Stimulated activated naive CD8-positive, alpha-beta T cell treated with anti-CD3 and anti-CD28 coated beads, Interleukin-15, Interleukin-2, amounts not matched to agents 100 ng/mL and 50 ng/mL, for 24 hours (primary cell): ENCODE results near the gene GAGE12J.
A peak's percentile ranks its signal among the peaks of the same experiment; 100 is the strongest.
"Not testable (repeated sequence)": the region's sequence is repeated elsewhere in the genome, so short reads cannot be mapped to it uniquely, and the experiment has no call there.

Experiments
- H3K27ac Mint-ChIP-seq: one replicate; pipeline ENCODE4 v1.8.0; 2021; ENCODE audit warnings: mild to moderate bottlenecking, mixed read lengths
- H3K27me3 Mint-ChIP-seq: one replicate; pipeline ENCODE4 v1.8.0; 2021; ENCODE audit warnings: mixed read lengths
- H3K36me3 Mint-ChIP-seq: one replicate; pipeline ENCODE4 v1.8.0; 2021; ENCODE audit warnings: low read depth, mixed read lengths
- H3K4me1 Mint-ChIP-seq: one replicate; pipeline ENCODE4 v1.8.0; 2021; ENCODE audit warnings: low read depth, mixed read lengths
- H3K4me3 Mint-ChIP-seq: one replicate; pipeline ENCODE4 v1.8.0; 2021; ENCODE audit warnings: mild to moderate bottlenecking, mixed read lengths
- H3K9me3 Mint-ChIP-seq: one replicate; pipeline ENCODE4 v1.8.0; 2021; ENCODE audit warnings: mixed read lengths

The GAGE12J gene

GRCh38 chrX:49292400-49293362 is 29.2 kb upstream of the GAGE12J start:
- Mint-ChIP-seq H3K4me1 (peaks cover 16% of the 10 kb centered on the region), H3K9me3 (no peaks in the 10 kb centered on the region), H3K4me3 (no peak overlapping the region), H3K27me3 (no peaks in the 10 kb centered on the region), H3K27ac (no peak overlapping the region), H3K36me3 (no peaks in the 10 kb centered on the region)

DNA sequence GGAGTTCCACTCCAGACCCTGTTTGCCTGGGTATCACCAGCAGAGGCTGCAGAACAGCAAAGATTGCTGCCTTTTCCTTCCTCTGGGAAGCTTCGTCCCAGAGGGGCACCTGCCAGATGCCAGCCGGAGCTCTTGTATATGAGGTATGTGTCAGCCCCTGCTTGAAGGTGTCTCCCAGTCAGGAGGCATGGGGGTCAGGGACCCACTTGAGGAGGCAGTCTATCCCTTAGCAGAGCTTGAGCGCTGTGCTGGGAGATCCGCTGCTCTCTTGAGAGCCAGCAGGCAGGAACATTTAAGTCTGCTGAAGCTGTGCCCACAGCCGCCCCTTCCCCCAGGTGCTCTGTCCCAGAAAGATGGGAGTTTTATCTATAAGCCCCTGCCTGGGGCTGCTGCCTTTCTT is 22.5 kb upstream of the GAGE12J start:
- not testable (repeated sequence) for H3K4me1 Mint-ChIP-seq, H3K36me3 Mint-ChIP-seq, H3K27me3 Mint-ChIP-seq, H3K9me3 Mint-ChIP-seq, H3K4me3 Mint-ChIP-seq, H3K27ac Mint-ChIP-seq

DNA sequence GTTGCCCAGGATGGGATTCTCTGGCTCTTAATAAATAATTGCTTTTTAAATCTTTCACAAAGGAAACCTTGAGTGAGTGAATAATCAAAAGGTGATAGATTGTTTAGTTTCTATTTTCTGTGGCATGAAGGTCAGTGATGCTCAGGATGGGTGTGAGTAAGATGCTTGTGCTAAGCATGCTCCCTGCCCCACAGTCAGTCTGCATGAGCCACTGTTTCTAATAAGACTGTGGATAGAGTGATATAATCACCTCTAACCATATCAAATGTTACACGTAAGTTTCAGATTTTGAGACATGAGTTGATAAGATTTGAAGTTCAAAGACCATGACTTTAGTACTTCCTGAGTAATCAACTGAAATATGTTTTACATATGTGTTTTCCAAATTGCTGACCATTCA is 21.1 kb upstream of the GAGE12J start:
- no peak overlapping the region for H3K4me3 Mint-ChIP-seq
- no peaks in the 10 kb centered on the region for H3K36me3 Mint-ChIP-seq
- H3K27me3 Mint-ChIP-seq, result no peaks in the 10 kb centered on the region
- no peaks in the 10 kb centered on the region for H3K4me1 Mint-ChIP-seq
- H3K27ac Mint-ChIP-seq, result no peak overlapping the region
- no peaks in the 10 kb centered on the region for H3K9me3 Mint-ChIP-seq

DNA sequence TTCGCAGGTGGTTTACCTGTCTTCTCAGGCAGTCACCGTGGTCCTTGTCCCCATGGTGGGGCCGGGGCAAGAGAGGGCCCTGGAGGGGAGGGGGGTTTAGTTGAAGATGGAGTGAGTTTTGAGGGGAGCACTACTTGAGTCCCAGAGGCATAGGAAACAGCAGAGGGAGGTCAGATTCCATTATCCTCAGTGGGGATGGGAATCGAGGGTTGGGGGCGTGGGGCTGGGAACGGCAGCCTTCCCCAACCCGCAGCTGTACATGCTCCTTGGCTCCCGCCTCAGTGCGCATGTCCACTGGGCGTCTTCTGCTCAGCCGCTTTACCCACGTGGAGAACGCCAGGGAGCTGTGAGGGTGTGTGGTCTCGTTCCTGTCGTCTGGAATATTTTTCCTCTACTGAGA is 18.5 kb upstream of the GAGE12J start, which contains the start of gene GAGE10:
Gene GAGE10 (plus strand): TSS at position 301 of the 400 bp plus-strand sequence. CDS start 1,214 bp downstream, outside the sequence.
- no peak within 1 kb of the TSS for H3K27ac Mint-ChIP-seq
- no peaks in the 10 kb centered on the region for H3K27me3 Mint-ChIP-seq
- no peak within 1 kb of the TSS for H3K4me3 Mint-ChIP-seq
- H3K36me3 Mint-ChIP-seq, result no peaks in the 10 kb centered on the region
- no peaks in the 10 kb centered on the region for H3K9me3 Mint-ChIP-seq
- no peaks in the 10 kb centered on the region for H3K4me1 Mint-ChIP-seq

- not testable (repeated sequence) for H3K36me3 Mint-ChIP-seq, H3K9me3 Mint-ChIP-seq, H3K27ac Mint-ChIP-seq, H3K27me3 Mint-ChIP-seq, H3K4me3 Mint-ChIP-seq
- H3K4me1 Mint-ChIP-seq, result peaks cover 20% of the 10 kb centered on the region
These were observed 14.1 kb upstream of the GAGE12J start for GRCh38 chrX:49307775-49308174.

DNA sequence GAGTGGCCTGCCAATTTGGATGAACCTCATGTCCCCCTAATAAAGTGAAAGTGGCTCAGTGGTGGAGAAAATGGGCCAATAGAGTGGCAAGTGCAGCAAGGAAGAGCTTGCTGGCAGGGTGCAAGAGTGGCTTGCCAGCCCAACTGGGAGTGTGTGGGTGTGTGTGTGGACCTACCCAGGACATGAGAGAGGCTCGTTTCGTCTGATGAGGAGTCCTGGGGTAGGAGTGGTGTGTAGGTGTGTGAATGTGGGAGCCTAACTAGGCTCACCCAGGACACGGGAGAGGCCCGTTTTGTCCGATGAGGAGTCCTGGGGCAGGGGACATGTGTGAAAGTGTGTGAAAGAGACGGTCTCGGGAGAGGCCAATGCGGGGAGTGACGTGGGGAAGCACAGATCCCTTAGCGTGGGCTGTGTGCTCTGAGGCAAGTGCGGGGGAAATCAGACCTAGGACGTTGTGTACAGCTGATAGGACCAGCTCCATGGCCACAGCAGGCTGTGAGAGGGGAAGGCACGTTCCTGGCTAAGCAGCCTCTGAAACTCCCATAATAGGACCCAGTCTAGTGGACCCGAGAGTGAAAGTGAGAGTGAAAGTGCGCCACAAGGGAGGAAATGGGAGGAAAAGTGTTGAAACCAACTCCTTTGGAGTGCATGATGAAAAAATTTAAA is 13.1 kb upstream of the GAGE12J start:
- Mint-ChIP-seq H3K36me3 (no peaks in the 10 kb centered on the region), H3K27me3 (no peaks in the 10 kb centered on the region), H3K4me1 (peaks cover 20% of the 10 kb centered on the region)

GRCh38 chrX:49309401-49309981 is 12.3 kb upstream of the GAGE12J start:
- Mint-ChIP-seq H3K4me1 (peaks cover 20% of the 10 kb centered on the region), H3K27me3 (no peaks in the 10 kb centered on the region), H3K27ac (peak overlapping the region; percentile 95), H3K9me3 (no peaks in the 10 kb centered on the region), H3K4me3 (peak overlapping the region; percentile 75), H3K36me3 (no peaks in the 10 kb centered on the region)

More for the DNA sequence above, 13.1 kb upstream of the GAGE12J start:
- Mint-ChIP-seq H3K4me3 (peak overlapping the region; percentile 75), H3K27ac (peak overlapping the region; percentile 95), H3K9me3 (no peaks in the 10 kb centered on the region)

DNA sequence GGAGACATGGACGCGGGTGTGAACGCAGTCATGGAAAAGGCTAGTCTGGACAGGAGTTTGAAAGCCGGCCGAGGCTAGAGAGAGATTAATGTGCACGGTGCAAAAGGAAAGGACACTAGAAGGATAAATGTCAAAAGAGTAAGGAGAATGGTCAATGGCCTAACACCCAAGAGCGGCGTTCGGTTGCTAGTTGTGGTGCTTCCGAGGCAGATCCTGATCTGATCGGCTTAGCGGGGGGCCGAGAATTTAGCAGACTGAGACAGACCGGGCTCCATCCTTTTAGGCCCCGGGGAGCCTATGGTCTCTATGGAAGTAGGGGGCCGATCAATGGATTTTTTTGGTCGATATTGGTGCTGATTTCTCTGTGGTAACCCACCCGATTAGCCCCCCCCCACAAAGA is 11.5 kb upstream of the GAGE12J start:
- Mint-ChIP-seq H3K36me3 (no peaks in the 10 kb centered on the region), H3K27ac (no peak overlapping the region), H3K4me3 (no peak overlapping the region), H3K9me3 (no peaks in the 10 kb centered on the region), H3K4me1 (peaks cover 20% of the 10 kb centered on the region), H3K27me3 (no peaks in the 10 kb centered on the region)

DNA sequence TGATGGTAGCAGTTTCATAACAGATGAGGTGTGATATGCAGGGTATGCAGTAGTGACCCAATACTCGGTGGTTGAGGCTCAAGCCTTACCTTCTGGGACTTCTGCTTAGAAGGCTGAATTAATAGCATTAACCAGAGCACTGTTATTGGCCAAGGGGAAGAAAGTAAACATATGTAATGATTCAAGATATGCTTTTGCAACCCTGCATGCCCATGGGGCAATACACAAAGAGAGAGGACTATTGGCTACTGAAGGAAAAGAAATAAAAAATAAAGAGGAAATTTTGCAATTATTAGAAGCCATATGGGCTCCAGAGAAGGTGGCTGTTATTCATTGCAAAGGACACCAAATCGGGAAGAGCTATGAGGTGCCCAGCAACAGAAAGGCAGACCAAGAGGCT is 9.7 kb upstream of the GAGE12J start:
- Mint-ChIP-seq H3K4me3 (no peak overlapping the region), H3K9me3 (no peaks in the 10 kb centered on the region), H3K27ac (no peak overlapping the region), H3K36me3 (no peaks in the 10 kb centered on the region), H3K27me3 (no peaks in the 10 kb centered on the region), H3K4me1 (peaks cover 20% of the 10 kb centered on the region)

DNA sequence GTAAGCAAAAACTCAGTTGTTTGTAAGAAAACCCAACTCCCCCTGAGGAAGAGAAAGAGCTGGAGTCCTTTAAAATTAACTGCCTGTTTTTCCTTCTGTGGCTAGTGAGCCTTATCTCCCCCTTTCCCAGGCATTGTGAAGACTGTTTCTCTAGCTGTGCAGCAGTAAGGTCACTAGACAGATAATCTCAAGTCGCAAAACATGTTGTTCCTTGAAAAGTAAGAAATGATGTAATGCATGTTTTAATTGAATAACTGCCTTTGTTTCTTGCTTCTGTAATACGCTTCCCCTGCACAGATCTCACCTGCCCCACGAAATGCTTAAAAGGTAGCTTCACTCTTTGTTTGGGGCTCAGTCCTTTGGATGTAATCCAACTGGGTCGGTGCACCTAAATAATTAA is 5.8 kb upstream of the GAGE12J start:
- Mint-ChIP-seq H3K27me3 (no peaks in the 10 kb centered on the region), H3K4me1 (no peaks in the 10 kb centered on the region), H3K9me3 (no peaks in the 10 kb centered on the region), H3K27ac (no peak overlapping the region), H3K4me3 (no peak overlapping the region), H3K36me3 (no peaks in the 10 kb centered on the region)

DNA sequence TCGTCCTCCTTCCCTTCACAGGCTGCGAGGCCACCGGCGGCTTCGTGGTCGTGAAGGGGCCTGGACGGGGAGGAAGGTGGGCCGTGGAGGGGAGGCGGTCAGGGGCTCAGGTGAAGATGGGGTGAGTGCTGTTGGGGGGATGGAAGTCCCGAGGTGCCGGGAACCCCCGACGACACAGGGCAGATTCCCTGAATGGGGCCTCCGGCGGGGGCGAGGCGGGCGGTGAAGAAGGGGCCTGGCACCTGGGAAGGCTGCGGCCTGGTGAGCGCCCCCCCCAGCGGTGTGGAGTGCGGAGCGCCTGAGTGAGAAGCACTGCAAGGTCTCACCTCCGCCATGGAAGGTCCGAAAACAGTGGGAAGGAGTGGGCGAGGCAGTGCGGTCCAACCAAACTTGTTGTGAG is 429 bp downstream of the GAGE12J start:
- H3K27ac Mint-ChIP-seq, H3K36me3 Mint-ChIP-seq, H3K9me3 Mint-ChIP-seq, H3K27me3 Mint-ChIP-seq, H3K4me3 Mint-ChIP-seq, H3K4me1 Mint-ChIP-seq: not testable (repeated sequence)

- H3K27me3 Mint-ChIP-seq, H3K4me3 Mint-ChIP-seq, H3K9me3 Mint-ChIP-seq, H3K36me3 Mint-ChIP-seq, H3K27ac Mint-ChIP-seq, H3K4me1 Mint-ChIP-seq: not testable (repeated sequence)
These were observed 1.9 kb downstream of the GAGE12J start for GRCh38 chrX:49323735-49324134.

GRCh38 chrX:49330421-49330820 is 8.6 kb downstream of the GAGE12J start:
- not testable (repeated sequence) for H3K27me3 Mint-ChIP-seq, H3K9me3 Mint-ChIP-seq, H3K4me1 Mint-ChIP-seq, H3K4me3 Mint-ChIP-seq, H3K36me3 Mint-ChIP-seq, H3K27ac Mint-ChIP-seq

- not testable (repeated sequence) for H3K4me3 Mint-ChIP-seq, H3K4me1 Mint-ChIP-seq, H3K27ac Mint-ChIP-seq, H3K36me3 Mint-ChIP-seq, H3K27me3 Mint-ChIP-seq, H3K9me3 Mint-ChIP-seq
These were observed 9.4 kb downstream of the GAGE12J start, which contains the start of gene GAGE13 for GRCh38 chrX:49331282-49331681. GAGE13 (plus strand) TSS chrX:49331582; CDS start chrX:49332738, 1,156 bp downstream.

DNA sequence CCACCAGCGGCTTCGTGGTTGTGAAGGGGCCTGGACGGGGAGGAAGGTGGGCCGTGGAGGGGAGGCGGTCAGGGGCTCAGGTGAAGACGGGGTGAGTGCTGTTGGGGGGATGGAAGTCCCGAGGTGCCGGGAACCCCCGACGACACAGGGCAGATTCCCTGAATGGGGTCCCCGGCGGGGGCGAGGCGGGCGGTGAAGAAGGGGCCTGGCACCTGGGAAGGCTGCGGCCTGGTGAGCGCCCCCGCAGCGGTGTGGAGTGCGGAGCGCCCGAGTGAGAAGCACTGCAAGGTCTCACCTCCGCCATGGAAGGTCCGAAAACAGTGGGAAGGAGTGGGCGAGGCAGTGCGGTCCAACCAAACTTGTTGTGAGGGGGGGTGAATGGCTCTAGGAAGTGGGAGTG is 10.0 kb downstream of the GAGE12J start:
- H3K36me3 Mint-ChIP-seq, H3K9me3 Mint-ChIP-seq, H3K27ac Mint-ChIP-seq, H3K4me1 Mint-ChIP-seq, H3K4me3 Mint-ChIP-seq, H3K27me3 Mint-ChIP-seq: not testable (repeated sequence)
